ENCODE results near the gene IFT27.

IFT27 gene

DNA sequence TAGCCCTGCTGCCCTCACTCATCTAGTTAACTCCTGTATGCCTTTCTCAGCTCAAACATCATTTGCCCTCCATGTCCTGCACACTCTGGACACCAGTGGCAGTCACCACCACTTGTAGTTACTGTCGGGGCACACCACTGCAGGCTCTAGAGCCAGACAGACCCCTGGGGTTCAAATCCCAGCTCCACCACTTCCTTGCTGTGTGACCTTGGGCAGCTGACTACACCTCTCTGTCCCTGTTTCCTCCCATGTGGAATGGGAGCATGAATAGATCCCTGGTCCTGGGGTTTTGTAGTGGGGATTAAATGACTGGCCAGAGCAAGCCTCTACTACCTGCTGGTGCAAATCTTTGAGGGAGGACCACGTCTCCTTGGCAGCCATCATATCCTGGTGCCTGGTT, 7.8 kb upstream of the IFT27 start:
- H3K4me3 ChIP-seq (ENCODE audit: control insufficient read depth, low read depth, low read length): no peak overlapping the region
- no peak for DNase-seq (ENCODE audit: low read depth)
- TF ChIP-seq CTCF (IDR thresholded peaks at IDR 0.05; ENCODE audit: control insufficient read depth, insufficient read depth, low read depth, low read length, missing control alignments): no peak

DNA sequence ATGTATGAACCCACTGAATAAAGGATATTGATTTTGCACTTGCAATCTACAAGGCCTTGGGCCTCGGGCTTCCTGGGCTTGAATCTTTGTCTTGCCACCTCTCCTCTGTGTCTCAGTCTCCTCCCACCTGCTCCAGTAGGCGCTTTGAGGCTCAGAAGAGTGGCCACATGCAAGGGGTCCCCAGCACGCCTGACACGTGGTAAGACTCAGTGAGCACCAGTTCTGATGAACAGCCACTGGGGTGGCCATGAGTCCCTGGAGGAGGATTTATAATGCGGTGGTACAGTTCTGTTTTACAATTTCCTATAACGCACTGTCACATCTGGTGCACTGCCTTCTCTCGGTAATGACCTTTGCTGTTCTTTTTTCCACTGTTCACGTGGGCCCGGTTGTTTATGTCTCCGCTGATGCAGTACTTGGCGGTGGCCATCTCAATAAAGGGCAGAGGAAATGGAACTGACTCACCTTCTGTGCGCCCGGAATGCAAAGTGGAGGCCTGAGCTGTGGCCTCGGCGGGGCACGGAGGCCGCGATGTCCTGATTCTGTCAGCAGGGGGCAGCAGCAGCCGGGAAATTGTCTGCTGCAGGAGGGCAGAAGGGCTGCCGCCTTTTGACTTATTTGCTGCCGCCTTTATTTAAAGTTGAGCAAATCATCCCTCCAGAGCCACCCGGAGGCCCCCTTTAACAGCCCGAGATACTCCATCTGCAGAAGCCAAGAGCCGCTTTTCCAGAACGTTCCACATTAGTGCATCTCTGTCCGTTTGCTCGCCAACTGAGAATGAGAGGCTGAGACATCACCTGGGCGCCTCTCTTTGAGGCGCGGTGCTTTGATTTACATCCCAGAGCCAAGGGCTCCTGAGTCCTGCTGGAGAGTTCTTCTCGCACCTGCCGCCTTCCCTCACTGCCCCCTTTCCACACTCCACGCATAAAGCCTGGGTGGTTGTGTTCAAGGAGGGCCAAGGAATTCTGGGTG, 6.0 kb upstream of the IFT27 start:
- H3K4me3 ChIP-seq (ENCODE audit: control insufficient read depth, low read depth, low read length): no peak overlapping the region
- DNase-seq (ENCODE audit: low read depth): peak; percentile 48
- TF ChIP-seq CTCF (IDR thresholded peaks at IDR 0.05; ENCODE audit: control insufficient read depth, insufficient read depth, low read depth, low read length, missing control alignments): peak; percentile 91

GRCh38 chr22:36778020-36778419, 2.1 kb upstream of the IFT27 start:
- no peak for DNase-seq (ENCODE audit: low read depth)
- no peak overlapping the region for H3K4me3 ChIP-seq (ENCODE audit: control insufficient read depth, low read depth, low read length)
- no peak for TF ChIP-seq CTCF (IDR thresholded peaks at IDR 0.05; ENCODE audit: control insufficient read depth, insufficient read depth, low read depth, low read length, missing control alignments)

- TF ChIP-seq CTCF (IDR thresholded peaks at IDR 0.05; ENCODE audit: control insufficient read depth, insufficient read depth, low read depth, low read length, missing control alignments): no peak
- peak overlapping the region; percentile 20; the same call in 1 of the 2 replicates for H3K4me3 ChIP-seq (ENCODE audit: control insufficient read depth, low read depth, low read length)
- no peak for DNase-seq (ENCODE audit: low read depth)
Measured at GRCh38 chr22:36776722-36777121, 803 bp upstream of the IFT27 start.

- peak overlapping the region; percentile 99 for H3K4me3 ChIP-seq (ENCODE audit: control insufficient read depth, low read depth, low read length)
- TF ChIP-seq CTCF (IDR thresholded peaks at IDR 0.05; ENCODE audit: control insufficient read depth, insufficient read depth, low read depth, low read length, missing control alignments): no peak
- no peak for DNase-seq (ENCODE audit: low read depth)
Measured at GRCh38 chr22:36775586-36775963, 344 bp downstream of the IFT27 start.

GRCh38 chr22:36773935-36774334, 2.0 kb downstream of the IFT27 start:
- TF ChIP-seq CTCF (IDR thresholded peaks at IDR 0.05; ENCODE audit: control insufficient read depth, insufficient read depth, low read depth, low read length, missing control alignments): peak; percentile 58
- no peak overlapping the region for H3K4me3 ChIP-seq (ENCODE audit: control insufficient read depth, low read depth, low read length)
- peak; percentile 11 for DNase-seq (ENCODE audit: low read depth)
